Skeletal muscle tissue (tissue), 4 donors: ENCODE measurements around the gene SLC25A22. TPM values are rescaled to one million over a fixed set of nuclear protein-coding genes. Genes with fewer than 3 reads are reported as not detected.

ENCODE experiments used
- H3K27ac ChIP-seq: one replicate; pipeline ENCODE4 v1.7.0; 2013; ENCODE audit warnings: mild to moderate bottlenecking, low read depth, low read length, inconsistent platforms
- H3K27me3 ChIP-seq, 3 donors: one replicate each; pipeline ENCODE4 v1.7.0; 2013; ENCODE audit warnings: low read length in 3 of 3; ENCODE audit not compliant: control insufficient read depth in 3 of 3, insufficient read depth in 3 of 3
- H3K36me3 ChIP-seq, 3 donors: one replicate each; pipeline ENCODE4 v1.7.0; 2013; ENCODE audit warnings: low read length in 3 of 3; ENCODE audit not compliant: control insufficient read depth in 3 of 3, insufficient read depth in 3 of 3
- H3K4me1 ChIP-seq, 3 donors: one replicate each; pipeline ENCODE4 v1.7.0; 2013; ENCODE audit warnings: low read length in 3 of 3, mild to moderate bottlenecking in 3 of 3; ENCODE audit not compliant: control insufficient read depth in 3 of 3, insufficient read depth in 3 of 3
- H3K4me3 ChIP-seq, 3 donors: one replicate each; pipeline ENCODE4 v1.7.0; 2013; ENCODE audit warnings: low read length in 3 of 3
- H3K9ac ChIP-seq, 3 donors: one replicate each; pipeline ENCODE4 v1.7.0; 2013; ENCODE audit warnings: low read length in 3 of 3, mild to moderate bottlenecking in 3 of 3, moderate library complexity in 2 of 3, low read depth in 1 of 3
- H3K9me3 ChIP-seq, 3 donors: one replicate each; pipeline ENCODE4 v1.7.0; 2013; ENCODE audit warnings: low read length in 3 of 3; ENCODE audit not compliant: control insufficient read depth in 3 of 3
- total RNA-seq: library from RNA; depleted of rRNA; stranded (reverse); fragments of >200 nt; gene quantifications from one replicate; pipeline ENCODE4 v1.2.3, GENCODE V29; 2014
- donor health status: Osteomylitis.

Gene SLC25A22
- total RNA-seq, 1 donor from 2014 or later = 2.6 TPM

- H3K4me3 ChIP-seq = peak overlapping the region; percentile 65 to 72 (median 72)
- peaks cover 49 to 83% (median 58%) of the 10 kb centered on the region in 3 donors for H3K4me1 ChIP-seq
- peaks cover 25 to 27% (median 26%) of the 10 kb centered on the region in 3 donors for H3K36me3 ChIP-seq
- no peaks in the 10 kb centered on the region for H3K9me3 ChIP-seq
- H3K9ac ChIP-seq = peak overlapping the region; percentile 79 to 85 (median 85)
- peak overlapping the region; percentile 91 for H3K27ac ChIP-seq
- H3K27me3 ChIP-seq = peaks cover 9 to 30% (median 10%) of the 10 kb centered on the region in 3 donors
Observed at GRCh38 chr11:833849-834311, 35.8 kb upstream of the SLC25A22 start.

GRCh38 chr11:833114-833791 lies 35.2 kb upstream of the SLC25A22 start:
- Histone ChIP-seq H3K4me3 (peak overlapping the region; percentile 65 to 72 (median 72)), H3K27ac (peak overlapping the region; percentile 91), H3K36me3 (peaks cover 19 to 21% (median 20%) of the 10 kb centered on the region in 3 donors), H3K9ac (peak overlapping the region; percentile 79 to 85 (median 85)), H3K4me1 (peaks cover 52 to 83% (median 61%) of the 10 kb centered on the region in 3 donors), H3K27me3 (peaks cover 10 to 36% (median 15%) of the 10 kb centered on the region in 3 donors), H3K9me3 (no peaks in the 10 kb centered on the region)

GRCh38 chr11:832529-833113 lies 34.5 kb upstream of the SLC25A22 start, which contains the start of gene CD151:
CD151 (plus strand) TSS chr11:832952; CDS start chr11:836070, 3,118 bp downstream.
- Histone ChIP-seq H3K27me3 (peaks cover 13 to 42% (median 20%) of the 10 kb centered on the region in 3 donors), H3K9ac (peak within 1 kb of the TSS; percentile 79 to 85 (median 85)), H3K4me1 (peaks cover 59 to 85% (median 66%) of the 10 kb centered on the region in 3 donors), H3K27ac (peak within 1 kb of the TSS; percentile 91), H3K9me3 (no peaks in the 10 kb centered on the region), H3K4me3 (peak within 1 kb of the TSS; percentile 72), H3K36me3 (peaks cover 14 to 16% (median 16%) of the 10 kb centered on the region in 3 donors)

- H3K36me3 ChIP-seq = peaks cover 10% of the 10 kb centered on the region in 3 donors
- H3K9me3 ChIP-seq = no peaks in the 10 kb centered on the region
- peaks cover 13 to 48% (median 20%) of the 10 kb centered on the region in 3 donors for H3K27me3 ChIP-seq
- H3K9ac ChIP-seq = peak overlapping the region; percentile 57 to 76 (median 59)
- H3K4me3 ChIP-seq = peak overlapping the region; percentile 29 to 72 (median 38)
- H3K27ac ChIP-seq = peak overlapping the region; percentile 51
- peaks cover 64 to 84% (median 68%) of the 10 kb centered on the region in 3 donors for H3K4me1 ChIP-seq
Observed at GRCh38 chr11:831961-832528, 34.0 kb upstream of the SLC25A22 start.

- H3K36me3 ChIP-seq = peaks cover 2 to 3% (median 3%) of the 10 kb centered on the region in 3 donors
- H3K9ac ChIP-seq = peak overlapping the region in 1 of 3 donors; percentile 8
- H3K27me3 ChIP-seq = peaks cover 13 to 52% (median 20%) of the 10 kb centered on the region in 3 donors
- H3K9me3 ChIP-seq = no peaks in the 10 kb centered on the region
- H3K4me1 ChIP-seq = peaks cover 64 to 80% (median 70%) of the 10 kb centered on the region in 3 donors
- H3K4me3 ChIP-seq = peak overlapping the region in 1 of 3 donors; percentile 22
- no peak overlapping the region for H3K27ac ChIP-seq
Observed at GRCh38 chr11:831118-831864, 33.2 kb upstream of the SLC25A22 start.

GRCh38 chr11:830295-831117 lies 32.4 kb upstream of the SLC25A22 start:
- peaks cover 13 to 58% (median 24%) of the 10 kb centered on the region in 3 donors for H3K27me3 ChIP-seq
- peaks cover 65 to 80% (median 72%) of the 10 kb centered on the region in 3 donors for H3K4me1 ChIP-seq
- H3K9ac ChIP-seq = peak overlapping the region in 1 of 3 donors; percentile 62
- peak overlapping the region in 2 of 3 donors; percentile 49 to 58 for H3K4me3 ChIP-seq
- H3K36me3 ChIP-seq = peaks cover 0 to 4% (median 0%) of the 10 kb centered on the region in 3 donors
- H3K9me3 ChIP-seq = no peaks in the 10 kb centered on the region
- H3K27ac ChIP-seq = no peak overlapping the region

GRCh38 chr11:829847-830294 lies 31.8 kb upstream of the SLC25A22 start:
- no peak overlapping the region for H3K27ac ChIP-seq
- H3K27me3 ChIP-seq = peaks cover 13 to 63% (median 26%) of the 10 kb centered on the region in 3 donors
- peaks cover 65 to 81% (median 69%) of the 10 kb centered on the region in 3 donors for H3K4me1 ChIP-seq
- H3K9me3 ChIP-seq = no peaks in the 10 kb centered on the region
- peaks cover 4 to 8% (median 4%) of the 10 kb centered on the region in 3 donors for H3K36me3 ChIP-seq
- peak overlapping the region; percentile 49 to 58 (median 56) for H3K4me3 ChIP-seq
- H3K9ac ChIP-seq = peak overlapping the region in 1 of 3 donors; percentile 62

GRCh38 chr11:829176-829846 lies 31.2 kb upstream of the SLC25A22 start:
- Histone ChIP-seq H3K9me3 (no peaks in the 10 kb centered on the region), H3K4me3 (peak overlapping the region; percentile 49 to 58 (median 56)), H3K27ac (no peak overlapping the region), H3K4me1 (peaks cover 60 to 80% (median 64%) of the 10 kb centered on the region in 3 donors), H3K27me3 (peaks cover 13 to 63% (median 26%) of the 10 kb centered on the region in 3 donors), H3K36me3 (peaks cover 6 to 14% (median 10%) of the 10 kb centered on the region in 3 donors), H3K9ac (peak overlapping the region in 2 of 3 donors; percentile 43 to 62)
